Neuronal stem cell (in vitro differentiated cells): ENCODE measurements around the gene CD3E.
"Not testable (repeated sequence)": the region's sequence is repeated elsewhere in the genome, so short reads cannot be mapped to it uniquely, and the experiment has no call there.

Experiments used
- DNase-seq: peaks from one replicate; pipeline ENCODE4 v3.0.0-alpha.2; 2013; ENCODE audit warnings: low spot score
- H2AFZ ChIP-seq: one replicate; pipeline ENCODE4 v1.6.1; 2013; ENCODE audit warnings: mild to moderate bottlenecking, low read length, inconsistent platforms
- H2AK5ac ChIP-seq: 2 replicates; pipeline ENCODE4 v1.6.1; 2013; ENCODE audit warnings: low read depth, mild to moderate bottlenecking, inconsistent platforms, low read length, moderate library complexity, mixed read lengths
- H2BK120ac ChIP-seq: 2 replicates; pipeline ENCODE4 v1.6.1; 2013; ENCODE audit warnings: low read depth, mild to moderate bottlenecking, inconsistent platforms, low read length, moderate library complexity, mixed read lengths
- H2BK12ac ChIP-seq: one replicate; pipeline ENCODE4 v1.6.1; 2013; ENCODE audit warnings: low read length, inconsistent platforms
- H2BK15ac ChIP-seq: 2 replicates; pipeline ENCODE4 v1.6.1; 2013; ENCODE audit warnings: mild to moderate bottlenecking, low read length, inconsistent platforms, mixed read lengths
- H2BK5ac ChIP-seq: one replicate; pipeline ENCODE4 v1.6.1; 2013; ENCODE audit warnings: inconsistent platforms, mild to moderate bottlenecking, low read length, moderate library complexity
- H3K14ac ChIP-seq: one replicate; pipeline ENCODE4 v1.6.1; 2013; ENCODE audit warnings: low read length, inconsistent platforms
- H3K18ac ChIP-seq: 2 replicates; pipeline ENCODE4 v1.6.1; 2013; ENCODE audit warnings: low read length, inconsistent platforms
- H3K23ac ChIP-seq: 2 replicates; pipeline ENCODE4 v1.6.1; 2013; ENCODE audit warnings: low read depth, mild to moderate bottlenecking, mixed read lengths, low read length, inconsistent platforms; ENCODE audit not compliant: poor library complexity
- H3K27ac ChIP-seq: replicated peaks from 3 replicates; pipeline ENCODE4 v1.5.1; 2013; ENCODE audit warnings: low read length, inconsistent platforms
- H3K27me3 ChIP-seq, 3 experiments: 2 replicates each; pipeline ENCODE4 v1.6.1; 2013; ENCODE audit warnings: low read length in 3 of 3, mild to moderate bottlenecking in 2 of 3, inconsistent platforms in 1 of 3, low read depth in 1 of 3, mixed read lengths in 1 of 3, moderate library complexity in 1 of 3; ENCODE audit not compliant: control insufficient read depth in 3 of 3, insufficient read depth in 3 of 3
- H3K36me3 ChIP-seq, 2 donors: replicated peaks in 1 of 2; 2 replicates each; pipeline ENCODE4 v1.6.1; 2013; ENCODE audit warnings: low read length in 2 of 2; ENCODE audit not compliant: control insufficient read depth in 2 of 2, insufficient read depth in 2 of 2
- H3K4ac ChIP-seq: 2 replicates; pipeline ENCODE4 v1.6.1; 2013; ENCODE audit warnings: inconsistent platforms, mild to moderate bottlenecking, low read length, moderate library complexity
- H3K4me1 ChIP-seq, 2 donors: 1 replicate in 1 of 2; 2 replicates in 1 of 2; pipeline ENCODE4 v1.6.1; 2013; ENCODE audit warnings: low read length in 2 of 2, low read depth in 1 of 2; ENCODE audit not compliant: control insufficient read depth in 2 of 2, insufficient read depth in 1 of 2
- H3K4me2 ChIP-seq: one replicate; pipeline ENCODE4 v1.6.1; 2013; ENCODE audit warnings: mild to moderate bottlenecking, low read length, inconsistent platforms; ENCODE audit not compliant: insufficient read depth, poor library complexity, severe bottlenecking
- H3K4me3 ChIP-seq, 2 donors: 2 replicates each; pipeline ENCODE4 v1.5.1; 2013; ENCODE audit warnings: low read length in 2 of 2, mild to moderate bottlenecking in 2 of 2, inconsistent platforms in 1 of 2, moderate library complexity in 1 of 2
- H3K79me1 ChIP-seq: one replicate; pipeline ENCODE4 v1.6.1; 2013; ENCODE audit warnings: low read depth, mild to moderate bottlenecking, inconsistent platforms, low read length, moderate library complexity
- H3K9ac ChIP-seq: one replicate; pipeline ENCODE4 v1.6.1; 2013; ENCODE audit warnings: mild to moderate bottlenecking, low read depth, low read length, inconsistent platforms; ENCODE audit not compliant: poor library complexity
- H3K9me3 ChIP-seq, 2 donors: replicated peaks in 1 of 2; 2 replicates each; pipeline versions ENCODE3 to v1.6.1; 2013; ENCODE audit warnings: low read length in 2 of 2, mild to moderate bottlenecking in 2 of 2, inconsistent platforms in 1 of 2, low read depth in 1 of 2, mixed read lengths in 1 of 2, moderate library complexity in 1 of 2; ENCODE audit not compliant: control insufficient read depth in 2 of 2, insufficient read depth in 1 of 2
- H4K8ac ChIP-seq: one replicate; pipeline ENCODE4 v1.6.1; 2013; ENCODE audit warnings: low read depth, mild to moderate bottlenecking, inconsistent platforms, low read length, moderate library complexity
- H4K91ac ChIP-seq: one replicate; pipeline ENCODE4 v1.6.1; 2013; ENCODE audit warnings: low read length, low read depth, mild to moderate bottlenecking, inconsistent platforms; ENCODE audit not compliant: poor library complexity
- WGBS, 2 donors: extraction: QIAGEN DNeasy Blood & Tissue Kit; methylation state at CpG; one replicate each; pipeline ENCODE4 v1.1.7; 2013; ENCODE audit warnings: missing lambda C conversion rate in 2 of 2, mixed read lengths in 1 of 2; ENCODE audit not compliant: insufficient read length in 2 of 2, insufficient replicate concordance in 1 of 2; ENCODE audit errors: extremely low coverage in 2 of 2; 5-methylcytosine and 5-hydroxymethylcytosine counted together

Gene CD3E

DNA sequence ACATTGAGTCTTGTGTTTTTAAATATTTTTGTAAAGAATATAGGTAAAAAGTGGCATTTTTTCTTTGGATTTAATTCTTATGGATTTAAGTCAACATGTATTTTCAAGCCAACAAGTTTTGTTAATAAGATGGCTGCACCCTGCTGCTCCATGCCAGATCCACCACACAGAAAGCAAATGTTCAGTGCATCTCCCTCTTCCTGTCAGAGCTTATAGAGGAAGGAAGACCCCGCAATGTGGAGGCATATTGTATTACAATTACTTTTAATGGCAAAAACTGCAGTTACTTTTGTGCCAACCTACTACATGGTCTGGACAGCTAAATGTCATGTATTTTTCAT lies 333 bp upstream of the CD3E start:
- H3K27me3 ChIP-seq: peaks cover 0 to 49% (median 0%) of the 10 kb centered on the region in 3 experiments
- no peak overlapping the region for H3K4me2 ChIP-seq
- no peak overlapping the region for H3K23ac ChIP-seq
- no peaks in the 10 kb centered on the region for H3K4me1 ChIP-seq
- no peaks in the 10 kb centered on the region for H3K36me3 ChIP-seq
- H2BK120ac ChIP-seq: no peak overlapping the region
- H3K4me3 ChIP-seq: no peak overlapping the region
- H3K9ac ChIP-seq: no peak overlapping the region
- WGBS, 2 donors: no CpG with 5 or more reads among the region's 1 CpG
- no peak overlapping the region for H4K91ac ChIP-seq
- no peak overlapping the region for H2BK15ac ChIP-seq
- no peak overlapping the region for H3K27ac ChIP-seq
- no peak overlapping the region for H3K18ac ChIP-seq
- H2AK5ac ChIP-seq: no peak overlapping the region
- no peaks in the 10 kb centered on the region for H3K9me3 ChIP-seq
- H3K4ac ChIP-seq: no peak overlapping the region
- H2BK5ac ChIP-seq: no peak overlapping the region
- H4K8ac ChIP-seq: no peak overlapping the region
- no peak overlapping the region for H2BK12ac ChIP-seq
- no peak overlapping the region for H3K14ac ChIP-seq
- no peak overlapping the region for H2AFZ ChIP-seq
- H3K79me1 ChIP-seq: no peaks in the 10 kb centered on the region
- DNase-seq: no peak

DNA sequence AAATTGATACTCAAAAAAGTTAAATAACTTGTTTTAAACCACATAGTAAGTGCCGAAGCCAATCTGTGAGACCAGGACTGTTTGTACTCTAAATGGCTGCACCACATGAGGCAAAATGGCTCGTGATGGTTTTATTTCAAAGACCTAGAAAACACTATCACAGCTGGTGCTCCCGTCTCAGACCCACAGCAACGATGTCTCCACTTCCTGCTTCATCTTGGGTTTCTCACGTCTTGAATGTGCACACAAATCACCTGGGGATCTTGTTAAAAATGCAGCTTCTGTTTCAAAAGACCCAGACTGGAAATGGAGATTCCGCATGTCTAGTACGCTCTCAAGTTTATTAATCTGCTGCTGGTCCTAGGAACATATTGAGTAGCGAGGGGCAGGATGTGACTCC lies 1.2 kb downstream of the CD3E start:
- H4K8ac ChIP-seq: no peak overlapping the region
- WGBS, 2 donors: no CpG with 5 or more reads among the region's 8 CpGs

DNA sequence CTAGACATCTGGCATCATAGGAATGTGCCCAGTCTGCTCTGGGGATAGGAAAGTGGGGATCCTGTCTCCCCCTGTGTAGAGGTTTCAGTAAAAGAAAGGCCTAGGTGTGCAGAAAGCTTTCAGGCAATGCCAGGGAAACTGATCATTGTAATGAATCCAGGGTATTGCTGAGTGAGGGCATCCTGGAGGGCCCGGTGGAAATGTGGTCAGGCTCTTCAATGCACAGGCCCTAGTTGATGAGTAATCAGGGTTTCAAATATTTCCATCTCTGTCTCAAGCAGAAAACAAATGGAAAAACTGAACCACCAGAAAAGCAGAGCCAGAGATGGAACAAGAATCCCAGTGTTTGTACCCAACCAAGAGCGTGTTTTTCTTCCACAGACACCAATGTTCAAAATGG lies 2.0 kb downstream of the CD3E start:
- Histone ChIP-seq H4K91ac (no peak overlapping the region), H3K9me3 (no peaks in the 10 kb centered on the region), H2AFZ (no peak overlapping the region), H3K27ac (no peak overlapping the region), H3K14ac (no peak overlapping the region), H3K4me3 (no peak overlapping the region), H3K36me3 (no peaks in the 10 kb centered on the region), H3K23ac (no peak overlapping the region), H3K9ac (no peak overlapping the region), H2BK12ac (no peak overlapping the region), H3K79me1 (no peaks in the 10 kb centered on the region), H4K8ac (no peak overlapping the region), H3K4ac (no peak overlapping the region), H3K4me1 (no peaks in the 10 kb centered on the region), H3K18ac (no peak overlapping the region), H2BK5ac (no peak overlapping the region), H2BK15ac (no peak overlapping the region), H2AK5ac (no peak overlapping the region), H3K27me3 (peaks cover 0 to 40% (median 0%) of the 10 kb centered on the region in 3 experiments), H3K4me2 (no peak overlapping the region), H2BK120ac (no peak overlapping the region)
- no CpG with 5 or more reads among the region's 2 CpGs for WGBS, 2 donors
- no peak for DNase-seq

More for the DNA sequence above, 1.2 kb downstream of the CD3E start:
- Histone ChIP-seq H3K4ac (no peak overlapping the region), H3K27me3 (peaks cover 0 to 41% (median 0%) of the 10 kb centered on the region in 3 experiments), H3K23ac (no peak overlapping the region), H3K79me1 (no peaks in the 10 kb centered on the region), H3K9me3 (no peaks in the 10 kb centered on the region), H3K9ac (no peak overlapping the region), H3K18ac (no peak overlapping the region), H2BK5ac (no peak overlapping the region), H3K4me3 (no peak overlapping the region), H2AK5ac (no peak overlapping the region), H3K36me3 (no peaks in the 10 kb centered on the region), H3K27ac (no peak overlapping the region), H3K4me1 (no peaks in the 10 kb centered on the region), H2BK120ac (no peak overlapping the region), H3K4me2 (no peak overlapping the region), H4K91ac (no peak overlapping the region), H3K14ac (no peak overlapping the region), H2BK12ac (no peak overlapping the region), H2AFZ (peak overlapping the region; percentile 62), H2BK15ac (no peak overlapping the region)
- no peak for DNase-seq

DNA sequence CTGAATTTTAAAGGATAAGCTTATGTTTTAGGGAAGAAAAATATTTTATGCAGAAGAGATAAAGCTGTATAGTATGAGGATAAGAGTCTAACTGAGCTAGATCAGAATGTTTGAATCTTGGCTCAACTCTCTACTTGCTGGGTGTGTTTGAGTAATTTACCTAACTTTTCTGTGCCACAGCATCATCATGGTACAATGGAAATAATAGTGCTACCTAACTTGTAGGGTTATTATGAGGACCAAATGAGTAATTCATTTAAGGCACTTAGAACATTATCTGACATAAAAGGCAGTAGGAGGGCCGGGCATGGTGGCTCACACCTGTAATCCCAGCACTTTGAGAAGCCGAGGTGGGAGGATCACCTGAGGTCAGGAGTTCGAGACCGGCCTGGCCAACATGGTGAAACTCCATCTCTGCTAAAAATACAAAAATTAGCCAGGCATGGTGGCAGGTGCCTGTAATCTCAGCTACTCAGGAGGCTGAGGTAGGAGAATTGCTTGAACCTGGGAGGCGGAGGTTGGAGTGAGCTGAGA lies 4.5 kb downstream of the CD3E start:
- H3K4me3 ChIP-seq, H3K14ac ChIP-seq, H2BK5ac ChIP-seq, H3K36me3 ChIP-seq, H3K9me3 ChIP-seq, H4K8ac ChIP-seq, H3K18ac ChIP-seq, H3K23ac ChIP-seq, H2BK12ac ChIP-seq, H3K27ac ChIP-seq, H3K4ac ChIP-seq, H3K4me1 ChIP-seq, H2BK120ac ChIP-seq, H3K9ac ChIP-seq, H3K4me2 ChIP-seq, H4K91ac ChIP-seq, H2BK15ac ChIP-seq, DNase-seq, H3K79me1 ChIP-seq, H2AFZ ChIP-seq, H2AK5ac ChIP-seq: not testable (repeated sequence)
- no CpG with 5 or more reads among the region's 5 CpGs for WGBS, 2 donors
- H3K27me3 ChIP-seq: peaks cover 0 to 42% (median 0%) of the 10 kb centered on the region in 3 experiments
